A172 (cell line): ENCODE measurements around the gene ARF4. TPM values are rescaled to one million over a fixed set of nuclear protein-coding genes. Genes with fewer than 3 reads are reported as not detected.

ENCODE experiments used
- total RNA-seq: library from RNA; depleted of rRNA; stranded (reverse); fragments of >200 nt; shearing (Covaris generic); gene quantifications from 2 replicates; pipeline ENCODE4 v1.2.3, GENCODE V29; 2014; rRNA removed

Gene ARF4
- total RNA-seq, 1 experiment from 2014 or later: 197 TPM

Other genes with a start within 250 kb of the ARF4 start
- gene DNAH12, start 53.0 kb downstream of the ARF4 start, total RNA-seq: 0.12 TPM in 1 of 2 replicates, not detected in the other
- gene PDE12, start 41.1 kb downstream of the ARF4 start, total RNA-seq: 12.2 and 14.0 TPM in 2 replicates
- 37.2 and 41.0 TPM in 2 replicates for gene DENND6A, start 95.7 kb upstream of the ARF4 start, total RNA-seq
- gene SLMAP, start 159.0 kb upstream of the ARF4 start, total RNA-seq: 44.6 and 61.8 TPM in 2 replicates